ENCODE data around the gene LTBP1.

LTBP1 gene

GRCh38 chr2:33334083-33334482 lies 387.3 kb downstream of the LTBP1 start:
- no peak for TF ChIP-seq USF1 (IDR thresholded peaks at IDR 0.05)
- TF ChIP-seq TAF1 (IDR thresholded peaks at IDR 0.05; ENCODE audit: low read depth): no peak
- TF ChIP-seq YY1 (IDR thresholded peaks at IDR 0.05; ENCODE audit: low read depth): no peak
- no peak for TF ChIP-seq EP300 (IDR thresholded peaks at IDR 0.05; ENCODE audit: borderline replicate concordance)
- TF ChIP-seq REST (IDR thresholded peaks at IDR 0.05; ENCODE audit: low read depth): no peak
- TF ChIP-seq MAX (IDR thresholded peaks at IDR 0.05): no peak
- TF ChIP-seq RAD21 (IDR thresholded peaks at IDR 0.05; ENCODE audit: low read depth): no peak
- TF ChIP-seq EGR1 (IDR thresholded peaks at IDR 0.05): no peak
- TF ChIP-seq TCF12 (IDR thresholded peaks at IDR 0.05; ENCODE audit: low read depth): no peak
- TF ChIP-seq FOXM1 (IDR thresholded peaks at IDR 0.05; ENCODE audit: borderline replicate concordance, low read depth): no peak
- TF ChIP-seq CREB1 (IDR thresholded peaks at IDR 0.05; ENCODE audit: low read depth): no peak
- TF ChIP-seq TEAD4 (IDR thresholded peaks at IDR 0.05): no peak
- TF ChIP-seq NFIC (IDR thresholded peaks at IDR 0.05): no peak
- no peak for TF ChIP-seq CEBPB (IDR thresholded peaks at IDR 0.05)

GRCh38 chr2:33335516-33335915 lies 388.8 kb downstream of the LTBP1 start:
- TF ChIP-seq TAF1 (IDR thresholded peaks at IDR 0.05; ENCODE audit: low read depth) (no peak), USF1 (IDR thresholded peaks at IDR 0.05) (no peak), EGR1 (IDR thresholded peaks at IDR 0.05) (no peak), CREB1 (IDR thresholded peaks at IDR 0.05; ENCODE audit: low read depth) (no peak), MAX (IDR thresholded peaks at IDR 0.05) (no peak), YY1 (IDR thresholded peaks at IDR 0.05; ENCODE audit: low read depth) (no peak), RAD21 (IDR thresholded peaks at IDR 0.05; ENCODE audit: low read depth) (no peak), FOXM1 (IDR thresholded peaks at IDR 0.05; ENCODE audit: borderline replicate concordance, low read depth) (no peak), REST (IDR thresholded peaks at IDR 0.05; ENCODE audit: low read depth) (no peak), TCF12 (IDR thresholded peaks at IDR 0.05; ENCODE audit: low read depth) (no peak), EP300 (IDR thresholded peaks at IDR 0.05; ENCODE audit: borderline replicate concordance) (no peak), CEBPB (IDR thresholded peaks at IDR 0.05) (no peak)

GRCh38 chr2:33336036-33336625 lies 389.4 kb downstream of the LTBP1 start:
- TF ChIP-seq CREB1 (IDR thresholded peaks at IDR 0.05; ENCODE audit: low read depth) (no peak), ZBTB7A (IDR thresholded peaks at IDR 0.05; ENCODE audit: low read depth) (no peak), MAX (IDR thresholded peaks at IDR 0.05) (no peak), REST (IDR thresholded peaks at IDR 0.05; ENCODE audit: low read depth) (no peak)

GRCh38 chr2:33337385-33337960 lies 390.7 kb downstream of the LTBP1 start:
- TF ChIP-seq NFIC (IDR thresholded peaks at IDR 0.05) (no peak), TCF12 (IDR thresholded peaks at IDR 0.05; ENCODE audit: low read depth) (no peak), USF1 (IDR thresholded peaks at IDR 0.05) (no peak), ZBTB7A (IDR thresholded peaks at IDR 0.05; ENCODE audit: low read depth) (no peak), MAX (IDR thresholded peaks at IDR 0.05) (no peak), RAD21 (IDR thresholded peaks at IDR 0.05; ENCODE audit: low read depth) (no peak), REST (IDR thresholded peaks at IDR 0.05; ENCODE audit: low read depth) (no peak), TAF1 (IDR thresholded peaks at IDR 0.05; ENCODE audit: low read depth) (no peak), YY1 (IDR thresholded peaks at IDR 0.05; ENCODE audit: low read depth) (no peak), CEBPB (IDR thresholded peaks at IDR 0.05) (no peak), EGR1 (IDR thresholded peaks at IDR 0.05) (no peak), CREB1 (IDR thresholded peaks at IDR 0.05; ENCODE audit: low read depth) (no peak), FOXM1 (IDR thresholded peaks at IDR 0.05; ENCODE audit: borderline replicate concordance, low read depth) (no peak), EP300 (IDR thresholded peaks at IDR 0.05; ENCODE audit: borderline replicate concordance) (no peak), TEAD4 (IDR thresholded peaks at IDR 0.05) (no peak)

Measured in Ishikawa (cell line).